ENCODE results near the gene ARHGEF38. TPM values are rescaled to one million over a fixed set of nuclear protein-coding genes. Genes with fewer than 3 reads are reported as not detected.
"Not testable (repeated sequence)": the region's sequence is repeated elsewhere in the genome, so short reads cannot be mapped to it uniquely, and the experiment has no call there.

ARHGEF38 gene
- total RNA-seq, 4 donors from 2014 or later = 0.26 to 3.7 TPM; not detected in 2

DNA sequence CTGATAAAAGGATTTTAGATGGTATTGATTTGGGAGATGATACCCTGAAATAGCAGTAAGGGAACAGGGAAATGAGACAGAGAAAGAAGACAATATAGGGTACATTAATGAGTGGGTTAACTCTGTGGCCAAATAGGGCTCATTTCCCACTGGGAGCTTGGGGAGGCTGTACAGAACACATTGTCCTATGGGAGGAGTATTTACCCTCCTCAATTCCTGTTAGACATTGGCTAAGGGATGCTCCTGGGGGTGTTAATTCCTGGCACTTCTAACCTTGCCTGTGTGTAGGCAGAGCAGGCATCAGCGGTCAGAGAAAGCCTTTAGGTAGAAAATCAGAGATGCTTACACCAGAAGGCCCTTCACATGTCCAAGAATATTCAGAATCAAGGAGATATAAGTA is 49.0 kb downstream of the ARHGEF38 start:
- no peaks in the 10 kb centered on the region for H3K4me1 ChIP-seq
- no peak for DNase-seq
- H3K9me3 ChIP-seq = no peaks in the 10 kb centered on the region
- H3K27me3 ChIP-seq = no peaks in the 10 kb centered on the region
- TF ChIP-seq, protein P1, sequence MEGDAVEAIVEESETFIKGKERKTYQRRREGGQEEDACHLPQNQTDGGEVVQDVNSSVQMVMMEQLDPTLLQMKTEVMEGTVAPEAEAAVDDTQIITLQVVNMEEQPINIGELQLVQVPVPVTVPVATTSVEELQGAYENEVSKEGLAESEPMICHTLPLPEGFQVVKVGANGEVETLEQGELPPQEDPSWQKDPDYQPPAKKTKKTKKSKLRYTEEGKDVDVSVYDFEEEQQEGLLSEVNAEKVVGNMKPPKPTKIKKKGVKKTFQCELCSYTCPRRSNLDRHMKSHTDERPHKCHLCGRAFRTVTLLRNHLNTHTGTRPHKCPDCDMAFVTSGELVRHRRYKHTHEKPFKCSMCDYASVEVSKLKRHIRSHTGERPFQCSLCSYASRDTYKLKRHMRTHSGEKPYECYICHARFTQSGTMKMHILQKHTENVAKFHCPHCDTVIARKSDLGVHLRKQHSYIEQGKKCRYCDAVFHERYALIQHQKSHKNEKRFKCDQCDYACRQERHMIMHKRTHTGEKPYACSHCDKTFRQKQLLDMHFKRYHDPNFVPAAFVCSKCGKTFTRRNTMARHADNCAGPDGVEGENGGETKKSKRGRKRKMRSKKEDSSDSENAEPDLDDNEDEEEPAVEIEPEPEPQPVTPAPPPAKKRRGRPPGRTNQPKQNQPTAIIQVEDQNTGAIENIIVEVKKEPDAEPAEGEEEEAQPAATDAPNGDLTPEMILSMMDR (IDR thresholded peaks at IDR 0.05) = no peak
- TF ChIP-seq POLR2A (IDR thresholded peaks at IDR 0.05) = no peak
- no peak overlapping the region for H3K4me3 ChIP-seq
- intact Hi-C loops (cut with DNase I; ENCODE audit: low total_unique reads) = no loop called here
- no peak overlapping the region for H3K27ac ChIP-seq
- H3K36me3 ChIP-seq = no peaks in the 10 kb centered on the region

DNA sequence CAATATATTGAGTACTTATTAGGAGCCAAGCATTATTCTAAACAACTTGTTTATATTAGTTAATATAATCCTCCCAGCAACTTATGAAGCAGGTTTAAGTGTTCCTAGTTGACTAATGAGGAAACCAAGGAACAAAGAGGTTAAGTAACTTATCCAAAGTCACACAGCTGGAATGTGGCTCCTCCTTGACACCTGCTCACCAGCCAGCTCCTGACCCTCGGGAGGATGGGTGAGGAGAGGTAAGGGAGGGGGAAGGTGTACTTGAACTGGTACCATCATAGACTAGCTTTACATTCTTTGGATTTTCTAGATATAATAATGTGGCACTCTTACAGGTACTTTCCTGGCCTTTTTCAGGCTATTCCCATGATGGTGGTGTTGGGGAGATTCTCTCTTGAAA is 50.7 kb downstream of the ARHGEF38 start:
- H3K27ac ChIP-seq = no peak overlapping the region
- TF ChIP-seq POLR2A (IDR thresholded peaks at IDR 0.05) = no peak
- TF ChIP-seq, protein P1 (IDR thresholded peaks at IDR 0.05) = no peak

DNA sequence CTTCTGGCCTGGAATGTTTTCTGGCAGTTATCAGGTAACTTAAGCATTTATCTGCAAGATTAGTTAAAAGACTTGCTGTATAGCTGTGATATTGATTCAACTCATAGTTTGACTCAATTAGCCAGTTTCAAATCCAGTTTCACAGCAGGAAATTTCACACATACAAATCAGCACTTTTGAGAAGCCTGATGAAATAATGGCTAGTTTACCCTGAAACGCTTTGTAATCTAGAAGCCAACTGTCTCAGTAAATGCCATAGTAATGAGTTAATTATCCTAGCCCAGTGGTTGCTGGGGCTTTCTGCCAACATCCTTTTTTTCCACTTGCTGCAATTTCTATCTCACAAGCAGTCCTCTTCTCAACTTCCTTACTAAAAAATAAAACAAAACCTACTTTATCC is 53.1 kb downstream of the ARHGEF38 start:
- TF ChIP-seq, protein P1 (IDR thresholded peaks at IDR 0.05) = no peak
- no peak for TF ChIP-seq POLR2A (IDR thresholded peaks at IDR 0.05)
- intact Hi-C loops (cut with DNase I; ENCODE audit: low total_unique reads) = no loop called here

More for the DNA sequence above, 50.7 kb downstream of the ARHGEF38 start:
- DNase-seq = no peak
- Histone ChIP-seq H3K4me1 (no peaks in the 10 kb centered on the region), H3K36me3 (no peaks in the 10 kb centered on the region), H3K27me3 (no peaks in the 10 kb centered on the region), H3K9me3 (no peaks in the 10 kb centered on the region), H3K4me3 (no peak overlapping the region)
- intact Hi-C loops (cut with DNase I; ENCODE audit: low total_unique reads) = no loop called here

DNA sequence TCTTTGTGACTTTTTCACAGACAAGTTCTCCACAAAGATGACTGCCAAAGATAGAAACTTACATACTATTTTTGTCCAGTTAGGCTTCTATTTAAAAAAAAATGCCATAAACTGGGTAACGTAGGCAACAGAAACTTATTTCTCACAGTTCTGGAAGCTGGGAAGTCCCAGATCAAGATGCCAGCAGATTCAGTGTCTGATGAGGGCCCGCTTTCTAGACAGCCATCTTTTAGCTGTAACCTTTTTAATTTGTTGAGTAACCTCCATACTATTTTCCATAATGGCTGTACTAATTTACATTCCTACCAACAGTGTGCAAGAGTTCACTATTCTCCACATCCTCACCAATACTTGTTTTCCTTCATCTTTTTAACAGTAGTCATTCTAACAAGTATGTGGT is 55.5 kb downstream of the ARHGEF38 start:
- no peak for DNase-seq

More for the DNA sequence above, 53.1 kb downstream of the ARHGEF38 start:
- H3K27ac ChIP-seq = no peak overlapping the region
- no peaks in the 10 kb centered on the region for H3K9me3 ChIP-seq
- H3K4me3 ChIP-seq = no peak overlapping the region
- H3K36me3 ChIP-seq = no peaks in the 10 kb centered on the region
- no peak for DNase-seq
- H3K27me3 ChIP-seq = no peaks in the 10 kb centered on the region
- H3K4me1 ChIP-seq = no peaks in the 10 kb centered on the region

DNA sequence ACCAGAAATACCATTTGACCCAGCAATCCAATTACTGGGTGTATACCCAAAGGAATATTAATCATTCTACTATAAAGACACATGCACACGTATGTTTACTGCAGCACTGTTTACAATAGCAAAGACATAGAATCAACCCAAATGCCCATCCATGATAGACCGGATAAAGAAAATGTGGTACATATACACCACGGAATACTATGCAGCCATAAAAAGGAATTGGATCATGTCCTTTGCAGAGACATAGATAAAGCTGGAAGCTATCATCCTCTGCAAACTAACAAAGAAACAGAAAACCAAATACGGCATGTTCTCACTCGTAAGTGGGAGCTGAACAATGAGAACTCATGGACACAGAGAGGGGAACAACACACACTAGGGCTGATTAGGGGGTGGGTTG is 57.4 kb downstream of the ARHGEF38 start:
- DNase-seq; intact Hi-C loops (cut with DNase I; ENCODE audit: low total_unique reads); H3K9me3 ChIP-seq; H3K36me3 ChIP-seq; H3K4me1 ChIP-seq; H3K4me3 ChIP-seq; H3K27me3 ChIP-seq; H3K27ac ChIP-seq: not testable (repeated sequence)

More for the DNA sequence above, 55.5 kb downstream of the ARHGEF38 start:
- no peaks in the 10 kb centered on the region for H3K4me1 ChIP-seq
- H3K27me3 ChIP-seq = no peaks in the 10 kb centered on the region
- no peaks in the 10 kb centered on the region for H3K9me3 ChIP-seq
- H3K27ac ChIP-seq = no peak overlapping the region
- intact Hi-C loops (cut with DNase I; ENCODE audit: low total_unique reads) = no loop called here
- H3K36me3 ChIP-seq = no peaks in the 10 kb centered on the region
- no peak overlapping the region for H3K4me3 ChIP-seq
- TF ChIP-seq, protein P1 (IDR thresholded peaks at IDR 0.05) = no peak
- TF ChIP-seq POLR2A (IDR thresholded peaks at IDR 0.05) = no peak

DNA sequence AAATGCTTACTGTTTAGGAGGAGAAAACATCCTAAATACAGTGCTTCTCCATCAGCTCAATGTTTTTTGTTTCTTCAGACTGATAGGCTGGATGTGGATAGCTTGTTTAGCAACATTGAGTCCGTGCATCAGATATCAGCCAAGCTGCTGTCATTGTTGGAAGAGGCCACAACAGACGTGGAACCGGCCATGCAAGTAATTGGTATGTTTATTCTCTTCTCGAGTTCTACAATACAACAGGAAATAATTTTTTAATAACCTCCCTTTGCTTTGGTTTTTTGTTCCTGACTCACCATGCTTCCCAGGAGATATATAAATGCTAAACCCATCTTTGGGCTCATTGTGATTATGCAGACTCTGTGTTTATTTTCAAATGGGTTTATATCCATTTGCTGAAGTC is 60.9 kb downstream of the ARHGEF38 start:
- Histone ChIP-seq H3K4me3 (no peak overlapping the region), H3K36me3 (no peaks in the 10 kb centered on the region), H3K4me1 (no peaks in the 10 kb centered on the region), H3K27ac (no peak overlapping the region), H3K27me3 (no peaks in the 10 kb centered on the region), H3K9me3 (no peaks in the 10 kb centered on the region)
- no peak for TF ChIP-seq POLR2A (IDR thresholded peaks at IDR 0.05)
- TF ChIP-seq, protein P1 (IDR thresholded peaks at IDR 0.05) = no peak
- DNase-seq = no peak
- intact Hi-C loops (cut with DNase I; ENCODE audit: low total_unique reads) = no loop called here

Data from uterus (tissue), 4 donors.